Progenitor cell of endocrine pancreas (in vitro differentiated cells): ENCODE results near the gene FADS3. TPM values are rescaled to one million over a fixed set of nuclear protein-coding genes. Genes with fewer than 3 reads are reported as not detected.
A peak's percentile ranks its signal among the peaks of the same experiment; 100 is the strongest.

Experiments used
- DNase-seq: peaks from one replicate; pipeline ENCODE4 v3.0.0; 2021; ENCODE audit warnings: low spot score; ENCODE audit not compliant: unreplicated experiment
- H3K27ac Mint-ChIP-seq: 2 replicates; pipeline ENCODE4 v1.8.0; 2021; ENCODE audit warnings: mild to moderate bottlenecking, moderate library complexity, mixed read lengths
- H3K27me3 Mint-ChIP-seq: 2 replicates; pipeline ENCODE4 v1.8.0; 2021; ENCODE audit warnings: mixed read lengths
- H3K36me3 Mint-ChIP-seq: 2 replicates; pipeline ENCODE4 v1.8.0; 2022; ENCODE audit warnings: mixed read lengths; ENCODE audit not compliant: insufficient read depth
- H3K4me1 Mint-ChIP-seq: 2 replicates; pipeline ENCODE4 v1.8.0; 2021; ENCODE audit warnings: low read depth, mixed read lengths
- H3K4me3 Mint-ChIP-seq: 2 replicates; pipeline ENCODE4 v1.8.0; 2021; ENCODE audit warnings: low read depth, mild to moderate bottlenecking, moderate library complexity, mixed read lengths
- H3K9me3 Mint-ChIP-seq: 2 replicates; pipeline ENCODE4 v1.8.0; 2021; ENCODE audit warnings: low read depth, mixed read lengths
- CTCF ChIP-seq: fragments of 200-600 bp; sonication (generic); IDR thresholded peaks from one replicate; pipeline ENCODE4 v1.5.0; 2021; ENCODE audit warnings: antibody characterized with exemption, mild to moderate bottlenecking; ENCODE audit not compliant: unreplicated experiment
- total RNA-seq: library from RNA; stranded (reverse); gene quantifications from 2 replicates; pipeline ENCODE4 v1.2.1, GENCODE V29; 2021

FADS3 gene
- total RNA-seq, 1 donor from 2014 or later = 21.2 TPM

- peaks cover 9% of the 10 kb centered on the region for H3K36me3 Mint-ChIP-seq
- peak overlapping the region; percentile 20 for H3K27ac Mint-ChIP-seq
- no peak for TF ChIP-seq CTCF
Observed at GRCh38 chr11:61866958-61867343, 24.4 kb downstream of the FADS3 start.

GRCh38 chr11:61866231-61866957, 25.0 kb downstream of the FADS3 start:
- H3K4me3 Mint-ChIP-seq = no peak overlapping the region

More at GRCh38 chr11:61866958-61867343, 24.4 kb downstream of the FADS3 start:
- DNase-seq = no peak
- no peaks in the 10 kb centered on the region for H3K9me3 Mint-ChIP-seq
- H3K27me3 Mint-ChIP-seq = peaks cover 5% of the 10 kb centered on the region
- H3K4me1 Mint-ChIP-seq = peaks cover 11% of the 10 kb centered on the region
- no peak overlapping the region for H3K4me3 Mint-ChIP-seq

GRCh38 chr11:61864814-61865775, 26.2 kb downstream of the FADS3 start:
- H3K27ac Mint-ChIP-seq = peak overlapping the region; percentile 56
- DNase-seq = no peak
- no peak for TF ChIP-seq CTCF
- H3K27me3 Mint-ChIP-seq = no peaks in the 10 kb centered on the region
- H3K4me3 Mint-ChIP-seq = no peak overlapping the region
- no peaks in the 10 kb centered on the region for H3K9me3 Mint-ChIP-seq
- H3K36me3 Mint-ChIP-seq = peaks cover 15% of the 10 kb centered on the region
- peaks cover 6% of the 10 kb centered on the region for H3K4me1 Mint-ChIP-seq

More at GRCh38 chr11:61866231-61866957, 25.0 kb downstream of the FADS3 start:
- H3K9me3 Mint-ChIP-seq = no peaks in the 10 kb centered on the region
- no peak for TF ChIP-seq CTCF
- H3K36me3 Mint-ChIP-seq = peaks cover 12% of the 10 kb centered on the region
- no peak for DNase-seq
- H3K4me1 Mint-ChIP-seq = peaks cover 11% of the 10 kb centered on the region
- H3K27ac Mint-ChIP-seq = no peak overlapping the region
- H3K27me3 Mint-ChIP-seq = peaks cover 3% of the 10 kb centered on the region

- TF ChIP-seq CTCF = no peak
- no peak overlapping the region for H3K27ac Mint-ChIP-seq
- no peaks in the 10 kb centered on the region for H3K4me1 Mint-ChIP-seq
- no peak for DNase-seq
- peaks cover 21% of the 10 kb centered on the region for H3K36me3 Mint-ChIP-seq
- no peak overlapping the region for H3K4me3 Mint-ChIP-seq
- H3K27me3 Mint-ChIP-seq = no peaks in the 10 kb centered on the region
- H3K9me3 Mint-ChIP-seq = no peaks in the 10 kb centered on the region
Observed at GRCh38 chr11:61863548-61864081, 27.7 kb downstream of the FADS3 start.
